HG03103 (cell line): ENCODE results near the gene SURF6.
"Not testable (repeated sequence)": the region's sequence is repeated elsewhere in the genome, so short reads cannot be mapped to it uniquely, and the experiment has no call there.

Experiments
- ATAC-seq: cut with Tn5 transposase; IDR thresholded peaks from one replicate; pipeline ENCODE4 v1.9.1; 2021; ENCODE audit warnings: low read depth; ENCODE audit not compliant: unreplicated experiment

The SURF6 gene

GRCh38 chr9:133329306-133330156, 6.5 kb downstream of the SURF6 start:
- not testable (repeated sequence) for ATAC-seq

- no peak for ATAC-seq
These were observed 8.0 kb downstream of the SURF6 start for GRCh38 chr9:133327834-133328484.

- not testable (repeated sequence) for ATAC-seq
These were observed 9.0 kb downstream of the SURF6 start for GRCh38 chr9:133327021-133327420.

- ATAC-seq = no peak
These were observed 11.8 kb downstream of the SURF6 start for GRCh38 chr9:133323991-133324703.

- ATAC-seq = no peak
These were observed 12.8 kb downstream of the SURF6 start for GRCh38 chr9:133323211-133323610.

- no peak for ATAC-seq
These were observed 13.3 kb downstream of the SURF6 start for GRCh38 chr9:133322701-133323100.

- ATAC-seq = no peak
These were observed 14.5 kb downstream of the SURF6 start for GRCh38 chr9:133321411-133321935.

GRCh38 chr9:133320421-133320881, 15.5 kb downstream of the SURF6 start:
- no peak for ATAC-seq

- ATAC-seq = not testable (repeated sequence)
These were observed 18.4 kb downstream of the SURF6 start for GRCh38 chr9:133317551-133317950.

- no peak for ATAC-seq
These were observed 20.0 kb downstream of the SURF6 start for GRCh38 chr9:133315997-133316396.

- no peak for ATAC-seq
These were observed 26.4 kb downstream of the SURF6 start for GRCh38 chr9:133309608-133310007.

GRCh38 chr9:133307301-133307700, 28.7 kb downstream of the SURF6 start:
- ATAC-seq = no peak

GRCh38 chr9:133306242-133307204, 29.5 kb downstream of the SURF6 start:
- ATAC-seq = no peak

GRCh38 chr9:133305731-133306130, 30.3 kb downstream of the SURF6 start:
- no peak for ATAC-seq

- ATAC-seq = no peak
These were observed 31.3 kb downstream of the SURF6 start for GRCh38 chr9:133304477-133305377.

- no peak for ATAC-seq
These were observed 31.9 kb downstream of the SURF6 start for GRCh38 chr9:133304158-133304470.

GRCh38 chr9:133303266-133304157, 32.5 kb downstream of the SURF6 start:
- ATAC-seq = no peak
